GM21390 (cell line): ENCODE data around the gene RGL2.
"Not testable (repeated sequence)": the region's sequence is repeated elsewhere in the genome, so short reads cannot be mapped to it uniquely, and the experiment has no call there.

Experiments
- ATAC-seq: cut with Tn5 transposase; IDR thresholded peaks from one replicate; pipeline ENCODE4 v1.9.1; 2021; ENCODE audit not compliant: unreplicated experiment

The RGL2 gene

GRCh38 chr6:33294086-33294823 lies 4.5 kb downstream of the RGL2 start:
- ATAC-seq, result no peak

- no peak for ATAC-seq
Measured at GRCh38 chr6:33292996-33293682, 5.6 kb downstream of the RGL2 start.

GRCh38 chr6:33290459-33290858 lies 8.3 kb downstream of the RGL2 start:
- no peak for ATAC-seq

- no peak for ATAC-seq
Measured at GRCh38 chr6:33289784-33290315, 8.9 kb downstream of the RGL2 start.

- ATAC-seq, result peak; percentile 84
Measured at GRCh38 chr6:33288921-33289783, 9.6 kb downstream of the RGL2 start, which contains the start of the genes PFDN6 and WDR46. PFDN6 (plus strand) TSS chr6:33289601; CDS start chr6:33289857, 256 bp downstream. WDR46 (minus strand) TSS chr6:33289239; CDS start chr6:33289170, 69 bp downstream.

GRCh38 chr6:33288141-33288920 lies 10.4 kb downstream of the RGL2 start:
- ATAC-seq, result no peak

GRCh38 chr6:33286946-33287914 lies 11.5 kb downstream of the RGL2 start:
- ATAC-seq, result no peak

- ATAC-seq, result not testable (repeated sequence)
Measured at GRCh38 chr6:33285214-33285613, 13.5 kb downstream of the RGL2 start.

GRCh38 chr6:33280539-33280938 lies 18.2 kb downstream of the RGL2 start:
- ATAC-seq, result no peak

GRCh38 chr6:33279971-33280511 lies 18.7 kb downstream of the RGL2 start:
- ATAC-seq, result no peak

GRCh38 chr6:33279257-33279695 lies 19.5 kb downstream of the RGL2 start:
- ATAC-seq, result no peak

GRCh38 chr6:33278810-33279209 lies 19.9 kb downstream of the RGL2 start:
- ATAC-seq, result no peak

- ATAC-seq, result no peak
Measured at GRCh38 chr6:33278392-33278741, 20.4 kb downstream of the RGL2 start.

- no peak for ATAC-seq
Measured at GRCh38 chr6:33277663-33278391, 20.9 kb downstream of the RGL2 start.

- ATAC-seq, result peak; percentile 56
Measured at GRCh38 chr6:33276864-33277662, 21.7 kb downstream of the RGL2 start, which contains the start of gene B3GALT4. B3GALT4 (plus strand) TSS chr6:33277123; CDS start chr6:33277420, 297 bp downstream.

GRCh38 chr6:33276581-33276863 lies 22.2 kb downstream of the RGL2 start:
- no peak for ATAC-seq

GRCh38 chr6:33275795-33276580 lies 22.8 kb downstream of the RGL2 start:
- not testable (repeated sequence) for ATAC-seq
